PC-3 (cell line): ENCODE measurements around the gene ZNF792. TPM values are rescaled to one million over a fixed set of nuclear protein-coding genes. Genes with fewer than 3 reads are reported as not detected.

ENCODE experiments used
- ATAC-seq: fragments of 200-7000 bp; cut with Tn5 transposase; 2 replicates; pipeline ENCODE4 v1.9.1; 2020; ENCODE audit warnings: mild to moderate bottlenecking, moderate library complexity
- BruUV-seq: library from RNA; stranded (reverse); fragments of 400-500 nt; replicated peaks from 2 replicates; lab custom pipeline; 2021; lab: Mats Ljungman, UMichigan
- CTCF ChIA-PET: fragments of 300-600 bp; sonication (Branson Sonifier 250); formaldehyde crosslinking; loops from one replicate; lab custom pipeline; 2022; ENCODE audit warnings: antibody characterized with exemption; lab: Charles Lee
- POLR2A ChIA-PET: fragments of 300-600 bp; sonication (Branson Sonifier 250); formaldehyde crosslinking; loops from one replicate; lab custom pipeline; 2022; ENCODE audit warnings: antibody characterized with exemption; ENCODE audit not compliant: unreplicated experiment; lab: Charles Lee
- DNase-seq: peaks from one replicate; pipeline ENCODE4 v3.0.0-alpha.2; 2015
- H2AFZ ChIP-seq: fragments of 300-600 bp; sonication (generic); 2 replicates; pipeline ENCODE4 v1.6.0; 2016; ENCODE audit warnings: antibody characterized with exemption, low read length
- H3F3A ChIP-seq: fragments of 300-600 bp; sonication (generic); one replicate; pipeline ENCODE4 v1.6.0; 2017; ENCODE audit warnings: antibody characterized with exemption, low read length, control low read depth, mild to moderate bottlenecking; ENCODE audit not compliant: unreplicated experiment
- H3K27ac ChIP-seq: fragments of 300-600 bp; sonication (generic); 2 replicates; pipeline ENCODE4 v1.5.1; 2016; ENCODE audit warnings: mild to moderate bottlenecking, low read length
- H3K27me3 ChIP-seq: fragments of 300-600 bp; sonication (generic); 2 replicates; pipeline ENCODE4 v1.6.1; 2016; ENCODE audit warnings: low read length, mixed read lengths
- H3K36me3 ChIP-seq: fragments of 300-600 bp; sonication (generic); 2 replicates; pipeline ENCODE4 v1.6.1; 2016; ENCODE audit warnings: low read depth, mixed run types, low read length, mixed read lengths
- H3K4me1 ChIP-seq: fragments of 300-600 bp; sonication (generic); 2 replicates; pipeline ENCODE4 v1.5.1; 2016; ENCODE audit warnings: low read length; ENCODE audit not compliant: insufficient read depth
- H3K4me2 ChIP-seq: fragments of 300-600 bp; sonication (generic); 2 replicates; pipeline ENCODE4 v1.6.0; 2016; ENCODE audit warnings: low read length
- H3K4me3 ChIP-seq: fragments of 300-600 bp; sonication (generic); 2 replicates; pipeline ENCODE4 v1.5.1; 2016; ENCODE audit warnings: mild to moderate bottlenecking, low read length, mixed read lengths
- H3K79me2 ChIP-seq: fragments of 300-600 bp; sonication (generic); 2 replicates; pipeline ENCODE4 v1.6.1; 2017; ENCODE audit warnings: low read length, mixed read lengths
- H3K9ac ChIP-seq: fragments of 300-600 bp; sonication (generic); 2 replicates; pipeline ENCODE4 v1.6.0; 2016; ENCODE audit warnings: mild to moderate bottlenecking, low read length
- H3K9me2 ChIP-seq: fragments of 300-600 bp; sonication (generic); replicated peaks from 2 replicates; pipeline ENCODE4 v1.6.1; 2016; ENCODE audit warnings: mixed run types, low read length, mixed read lengths
- H3K9me3 ChIP-seq: fragments of 300-600 bp; sonication (generic); 2 replicates; pipeline ENCODE4 v1.6.1; 2016; ENCODE audit warnings: low read length, mixed read lengths
- H4K20me1 ChIP-seq: fragments of 300-600 bp; sonication (generic); 2 replicates; pipeline ENCODE4 v1.6.1; 2016; ENCODE audit warnings: low read length, mixed read lengths
- EZH2 ChIP-seq: fragments of 300-600 bp; sonication (generic); IDR thresholded peaks from one replicate; pipeline ENCODE4 v1.6.1; 2017; ENCODE audit warnings: antibody characterized with exemption, mild to moderate bottlenecking, low read length; ENCODE audit not compliant: unreplicated experiment
- EZH2phosphoT487 ChIP-seq: fragments of 300-600 bp; sonication (generic); IDR thresholded peaks from 2 replicates; pipeline ENCODE4 v1.6.1; 2018; ENCODE audit warnings: mild to moderate bottlenecking, antibody characterized with exemption, low read length, borderline replicate concordance
- intact Hi-C: fragments of 100-400 bp; cut with micrococcal nuclease; formaldehyde crosslinking; loops from 2 replicates; pipeline ENCODE4 v1.9.0; 2023
- total RNA-seq: library from RNA; depleted of rRNA; stranded (reverse); fragments of >200 nt; gene quantifications from 2 replicates; pipeline ENCODE4 v1.2.3, GENCODE V29; 2014
- TF ChIP-seq, protein P1 (sequence below): fragments of 300-600 bp; sonication (generic); conservative IDR thresholded peaks from 2 replicates; pipeline ENCODE4 v1.5.1; 2017; ENCODE audit warnings: antibody characterized with exemption, low read depth, mild to moderate bottlenecking, low read length

Gene ZNF792
- total RNA-seq, 1 experiment from 2014 or later, result 6.3 TPM

- TF ChIP-seq, protein P1, sequence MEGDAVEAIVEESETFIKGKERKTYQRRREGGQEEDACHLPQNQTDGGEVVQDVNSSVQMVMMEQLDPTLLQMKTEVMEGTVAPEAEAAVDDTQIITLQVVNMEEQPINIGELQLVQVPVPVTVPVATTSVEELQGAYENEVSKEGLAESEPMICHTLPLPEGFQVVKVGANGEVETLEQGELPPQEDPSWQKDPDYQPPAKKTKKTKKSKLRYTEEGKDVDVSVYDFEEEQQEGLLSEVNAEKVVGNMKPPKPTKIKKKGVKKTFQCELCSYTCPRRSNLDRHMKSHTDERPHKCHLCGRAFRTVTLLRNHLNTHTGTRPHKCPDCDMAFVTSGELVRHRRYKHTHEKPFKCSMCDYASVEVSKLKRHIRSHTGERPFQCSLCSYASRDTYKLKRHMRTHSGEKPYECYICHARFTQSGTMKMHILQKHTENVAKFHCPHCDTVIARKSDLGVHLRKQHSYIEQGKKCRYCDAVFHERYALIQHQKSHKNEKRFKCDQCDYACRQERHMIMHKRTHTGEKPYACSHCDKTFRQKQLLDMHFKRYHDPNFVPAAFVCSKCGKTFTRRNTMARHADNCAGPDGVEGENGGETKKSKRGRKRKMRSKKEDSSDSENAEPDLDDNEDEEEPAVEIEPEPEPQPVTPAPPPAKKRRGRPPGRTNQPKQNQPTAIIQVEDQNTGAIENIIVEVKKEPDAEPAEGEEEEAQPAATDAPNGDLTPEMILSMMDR, result no peak
- no peak for TF ChIP-seq EZH2phosphoT487
- TF ChIP-seq EZH2, result no peak
- Histone ChIP-seq H3K79me2 (no peaks in the 10 kb centered on the region), H3K9ac (no peak overlapping the region), H3K4me1 (no peaks in the 10 kb centered on the region), H3F3A (no peaks in the 10 kb centered on the region), H2AFZ (no peak overlapping the region), H3K36me3 (no peaks in the 10 kb centered on the region), H3K4me3 (no peak overlapping the region), H3K4me2 (no peak overlapping the region), H3K9me3 (no peaks in the 10 kb centered on the region), H3K27me3 (no peaks in the 10 kb centered on the region), H4K20me1 (no peaks in the 10 kb centered on the region), H3K9me2 (no peaks in the 10 kb centered on the region), H3K27ac (no peak overlapping the region)
- BruUV-seq, result no TSS peak
- intact Hi-C loops, result no loop called here
- ChIA-PET CTCF (no interaction called here), POLR2A (no interaction called here)
- DNase-seq (no peak), ATAC-seq (no peak)
These were observed 24.1 kb upstream of the ZNF792 start for GRCh38 chr19:34988119-34988518.

DNA sequence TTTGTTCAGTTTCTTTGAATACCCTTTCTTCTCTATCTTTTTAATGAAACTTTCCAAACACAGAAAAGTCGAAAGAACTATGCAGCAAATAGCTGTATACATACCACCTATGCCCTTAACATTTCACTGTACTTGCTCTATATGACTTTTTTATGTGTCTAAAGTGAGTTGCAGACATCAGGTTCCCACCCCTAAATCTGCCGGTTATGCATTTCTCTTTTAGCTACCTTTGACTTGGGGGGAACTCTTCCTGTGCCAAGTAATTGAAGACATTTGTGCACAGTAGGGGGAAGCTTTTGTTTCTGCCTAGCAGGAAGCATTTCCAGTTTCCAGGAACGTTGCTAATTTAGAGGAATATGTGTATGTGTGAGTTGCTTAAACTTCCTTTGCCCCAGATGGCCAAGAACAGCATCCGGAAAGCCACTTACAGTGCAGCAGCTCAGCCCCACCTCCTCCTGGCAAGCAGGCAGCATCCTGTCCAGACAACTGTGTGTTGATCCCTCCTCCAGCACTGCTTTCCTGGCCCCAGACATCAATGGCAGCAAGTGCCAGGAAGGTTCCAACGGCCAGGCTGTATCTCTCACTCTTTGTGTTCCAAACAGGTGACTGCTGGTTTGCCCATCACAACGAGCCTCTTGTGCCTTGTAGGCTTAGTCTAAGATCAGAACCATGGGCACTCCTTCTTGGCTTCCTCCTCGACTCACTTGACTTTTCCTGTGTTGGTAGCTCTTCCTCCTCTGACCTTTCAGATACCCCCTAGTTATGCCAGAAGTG, 21.4 kb upstream of the ZNF792 start:
- Histone ChIP-seq H3K9me2 (no peaks in the 10 kb centered on the region), H3K4me1 (no peaks in the 10 kb centered on the region), H3K27ac (no peak overlapping the region), H3K9me3 (no peaks in the 10 kb centered on the region), H2AFZ (no peak overlapping the region), H3K27me3 (no peaks in the 10 kb centered on the region), H3K9ac (no peak overlapping the region), H3K79me2 (no peaks in the 10 kb centered on the region), H3K36me3 (no peaks in the 10 kb centered on the region), H3F3A (no peaks in the 10 kb centered on the region), H3K4me3 (no peak overlapping the region), H4K20me1 (no peaks in the 10 kb centered on the region), H3K4me2 (no peak overlapping the region)
- ChIA-PET POLR2A (no interaction called here), CTCF (no interaction called here)
- TF ChIP-seq, protein P1, result no peak
- DNase-seq, result no peak
- intact Hi-C loops, result no loop called here
- ATAC-seq, result no peak; the same call in 1 of the 2 replicates
- BruUV-seq, result no TSS peak

GRCh38 chr19:34984287-34984686, 20.3 kb upstream of the ZNF792 start:
- Histone ChIP-seq H3K9me2 (no peaks in the 10 kb centered on the region), H3K9ac (no peak overlapping the region), H3K9me3 (no peaks in the 10 kb centered on the region), H3K36me3 (no peaks in the 10 kb centered on the region), H3K4me3 (no peak overlapping the region), H3K27ac (no peak overlapping the region), H4K20me1 (no peaks in the 10 kb centered on the region), H2AFZ (no peak overlapping the region), H3K27me3 (no peaks in the 10 kb centered on the region), H3K4me2 (no peak overlapping the region), H3K79me2 (no peaks in the 10 kb centered on the region), H3F3A (no peaks in the 10 kb centered on the region), H3K4me1 (no peaks in the 10 kb centered on the region)
- ChIA-PET POLR2A (no interaction called here), CTCF (no interaction called here)
- ATAC-seq, result no peak
- no peak for DNase-seq
- intact Hi-C loops, result no loop called here
- TF ChIP-seq EZH2phosphoT487 (no peak), EZH2 (no peak)
- TF ChIP-seq, protein P1, result no peak
- BruUV-seq, result no TSS peak
